GM23248 (cell line): ENCODE results near the gene PRDM16. TPM values are rescaled to one million over a fixed set of nuclear protein-coding genes. Genes with fewer than 3 reads are reported as not detected.

Source experiments
- DNase-seq: peaks from one replicate; pipeline ENCODE4 v3.0.0-alpha.2; 2015
- H2AFZ ChIP-seq: fragments of 200-600 bp; sonication (generic); 2 replicates; pipeline ENCODE4 v1.6.1; 2016; ENCODE audit warnings: antibody characterized with exemption
- H3F3A ChIP-seq: fragments of 200-600 bp; sonication (generic); 2 replicates; pipeline ENCODE4 v1.6.1; 2016; ENCODE audit warnings: mild to moderate bottlenecking, antibody characterized with exemption, mixed run types; ENCODE audit not compliant: insufficient read depth
- H3K27ac ChIP-seq: fragments of 200-600 bp; sonication (generic); 2 replicates; pipeline ENCODE4 v1.5.1; 2016; ENCODE audit warnings: mild to moderate bottlenecking
- H3K27me3 ChIP-seq: fragments of 200-600 bp; sonication (generic); replicated peaks from 2 replicates; pipeline ENCODE4 v1.6.1; 2016; ENCODE audit warnings: mild to moderate bottlenecking; ENCODE audit not compliant: insufficient read depth
- H3K36me3 ChIP-seq: fragments of 200-600 bp; sonication (generic); 2 replicates; pipeline ENCODE4 v1.6.1; 2016; ENCODE audit warnings: low read depth, mild to moderate bottlenecking
- H3K4me1 ChIP-seq: fragments of 200-600 bp; sonication (generic); 2 replicates; pipeline ENCODE4 v1.6.1; 2016; ENCODE audit warnings: mild to moderate bottlenecking; ENCODE audit not compliant: insufficient read depth
- H3K4me2 ChIP-seq: fragments of 200-600 bp; sonication (generic); one replicate; pipeline ENCODE4 v1.6.1; 2016; ENCODE audit warnings: mild to moderate bottlenecking; ENCODE audit not compliant: unreplicated experiment
- H3K4me3 ChIP-seq: fragments of 200-600 bp; sonication (generic); 2 replicates; pipeline ENCODE4 v1.5.1; 2016; ENCODE audit warnings: mild to moderate bottlenecking
- H3K79me2 ChIP-seq: fragments of 200-600 bp; sonication (generic); 2 replicates; pipeline ENCODE4 v1.6.1; 2016; ENCODE audit warnings: mild to moderate bottlenecking; ENCODE audit not compliant: insufficient read depth
- H3K9ac ChIP-seq: fragments of 200-600 bp; sonication (generic); 2 replicates; pipeline ENCODE4 v1.6.1; 2016; ENCODE audit warnings: mild to moderate bottlenecking
- H3K9me2 ChIP-seq: fragments of 200-600 bp; sonication (generic); 2 replicates; pipeline ENCODE4 v1.6.1; 2016; ENCODE audit warnings: mixed run types, mild to moderate bottlenecking, moderate library complexity; ENCODE audit not compliant: insufficient read depth
- H3K9me3 ChIP-seq: fragments of 200-600 bp; sonication (generic); one replicate; pipeline ENCODE4 v1.6.1; 2017; ENCODE audit warnings: low read depth
- H4K20me1 ChIP-seq: fragments of 200-600 bp; sonication (generic); 2 replicates; pipeline ENCODE4 v1.6.0; 2016; ENCODE audit not compliant: insufficient read depth
- EZH2 ChIP-seq: fragments of 200-600 bp; sonication (generic); IDR thresholded peaks from 2 replicates; pipeline ENCODE4 v1.6.1; 2018; ENCODE audit warnings: antibody characterized with exemption, mild to moderate bottlenecking; ENCODE audit not compliant: insufficient read depth, poor library complexity, severe bottlenecking
- EZH2phosphoT487 ChIP-seq: fragments of 200-600 bp; sonication (generic); IDR thresholded peaks from 2 replicates; pipeline ENCODE4 v1.6.1; 2018; ENCODE audit warnings: antibody characterized with exemption, moderate library complexity, mild to moderate bottlenecking, low read depth; ENCODE audit not compliant: insufficient read depth
- WGBS, 2 experiments: methylation state at CpG; one replicate each; pipeline ENCODE4 v1.1.6; 2015 to 2017; ENCODE audit warnings: low lambda C conversion rate in 2 of 2, low coverage in 1 of 2; ENCODE audit errors: missing lambda C conversion rate in 2 of 2; 5-methylcytosine and 5-hydroxymethylcytosine counted together
- in situ Hi-C: fragments of 300-500 bp; cut with MboI; formaldehyde crosslinking; loops from 2 replicates; pipeline ENCODE4 v1.15.0; 2020
- polyA plus RNA-seq: library from polyadenylated mRNA; unstranded; fragments of >200 nt; fragmentation: Nextera tagmentation; extraction: Ambion mirVana; gene quantifications from 2 replicates; pipeline ENCODE4 v1.2.1, GENCODE V29; 2016
- total RNA-seq: library from RNA; depleted of rRNA; stranded (reverse); fragments of >200 nt; shearing (Covaris generic); gene quantifications from 2 replicates; pipeline ENCODE4 v1.2.3, GENCODE V29; 2014

The PRDM16 gene
- total and polyA plus RNA-seq, 2 experiments from 2014 or later, result 0.18 TPM; not detected in 1

DNA sequence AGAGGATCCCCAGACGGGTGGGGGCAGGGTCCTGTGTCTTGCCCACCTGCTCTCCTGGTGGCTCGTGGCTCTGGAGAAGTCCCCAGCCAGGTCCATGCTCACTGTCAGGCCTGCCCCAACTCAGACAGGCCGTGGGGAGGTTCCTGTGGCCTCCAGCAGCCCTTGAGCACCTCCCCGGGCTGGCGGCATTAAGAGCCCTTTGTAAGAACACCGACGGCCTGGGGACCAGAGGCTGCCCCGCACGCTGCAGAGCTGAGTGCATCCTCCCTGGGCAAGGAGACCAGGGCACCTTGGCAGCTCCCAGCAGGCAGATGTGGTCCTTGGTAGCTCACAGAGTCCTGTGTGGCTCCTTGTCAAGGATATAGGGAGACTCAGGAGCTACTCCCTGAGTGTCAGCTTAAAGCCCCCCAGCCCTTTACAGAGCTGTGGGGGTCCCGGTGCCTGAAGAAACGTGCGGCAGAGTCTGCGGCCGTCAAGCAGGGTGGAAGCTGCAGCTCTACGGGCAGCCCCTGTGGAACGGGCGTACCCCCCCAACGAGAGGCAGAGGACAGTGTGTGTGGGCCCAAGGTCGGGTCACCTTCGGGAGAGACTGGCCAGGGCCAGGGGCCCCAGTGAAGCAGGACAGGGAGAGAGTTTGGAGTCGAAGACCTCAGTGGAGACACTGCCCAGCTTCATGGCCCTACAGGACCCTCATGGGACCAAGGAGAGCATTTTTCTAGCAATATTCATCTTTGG lies 118.6 kb downstream of the PRDM16 start:
- WGBS, 2 experiments, result 70 to 72% methylated on average over 21 of the region's 21 CpGs

DNA sequence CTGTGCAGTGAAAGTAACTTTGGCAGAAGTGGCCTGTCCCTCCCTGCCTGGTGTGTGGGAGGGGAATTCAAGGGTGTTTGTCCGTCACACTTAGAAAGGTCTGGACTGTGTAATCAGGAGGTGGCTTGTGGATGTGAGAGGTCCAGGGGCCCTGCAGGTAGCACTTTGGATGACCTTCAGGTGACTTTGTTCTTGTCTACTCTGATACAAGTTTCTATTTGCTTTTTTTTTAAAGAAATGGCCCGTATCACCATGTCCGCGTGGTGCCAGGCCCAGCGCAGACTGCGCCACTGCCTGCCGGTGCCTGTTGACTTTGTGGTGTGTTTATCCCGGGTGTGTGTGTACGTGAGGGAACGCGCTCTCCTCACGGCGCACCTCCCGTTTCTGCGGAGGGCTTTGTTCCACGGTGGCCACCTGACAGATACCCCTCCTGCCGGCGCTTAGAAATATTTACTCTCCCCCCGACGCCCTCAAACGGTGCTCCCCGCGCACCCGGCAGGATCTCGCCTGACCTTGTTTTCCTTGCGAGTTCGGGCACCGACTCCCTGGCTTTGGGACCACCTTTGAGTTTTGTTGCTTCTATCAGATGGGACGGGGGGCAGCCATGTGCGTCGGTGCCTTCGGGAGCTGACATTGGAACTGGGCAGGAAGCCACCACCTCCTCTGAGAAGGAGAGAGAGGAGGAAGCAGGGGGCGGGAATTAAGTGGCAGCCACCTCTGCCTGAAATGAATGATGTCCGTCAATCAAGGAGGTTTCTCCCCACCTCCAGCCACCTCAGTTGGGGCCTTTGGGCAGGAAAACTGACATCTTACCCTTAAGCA lies 119.4 kb downstream of the PRDM16 start:
- TF ChIP-seq EZH2phosphoT487 (no peak), EZH2 (no peak)
- no peak for DNase-seq
- in situ Hi-C loops, result no loop called here

More for the DNA sequence above, 118.6 kb downstream of the PRDM16 start:
- H4K20me1 ChIP-seq, result no peaks in the 10 kb centered on the region
- no peaks in the 10 kb centered on the region for H3K36me3 ChIP-seq
- no peaks in the 10 kb centered on the region for H3K79me2 ChIP-seq
- no peak overlapping the region for H3K27ac ChIP-seq
- no peak overlapping the region for H3K4me2 ChIP-seq
- H3K9me2 ChIP-seq, result no peaks in the 10 kb centered on the region
- no peak overlapping the region for H2AFZ ChIP-seq
- no peaks in the 10 kb centered on the region for H3K27me3 ChIP-seq
- no peaks in the 10 kb centered on the region for H3K9me3 ChIP-seq
- no peaks in the 10 kb centered on the region for H3F3A ChIP-seq
- H3K4me1 ChIP-seq, result no peaks in the 10 kb centered on the region
- no peak for TF ChIP-seq EZH2
- no peak for TF ChIP-seq EZH2phosphoT487
- in situ Hi-C loops, result no loop called here
- no peak for DNase-seq
- no peak overlapping the region for H3K9ac ChIP-seq
- H3K4me3 ChIP-seq, result no peak overlapping the region

DNA sequence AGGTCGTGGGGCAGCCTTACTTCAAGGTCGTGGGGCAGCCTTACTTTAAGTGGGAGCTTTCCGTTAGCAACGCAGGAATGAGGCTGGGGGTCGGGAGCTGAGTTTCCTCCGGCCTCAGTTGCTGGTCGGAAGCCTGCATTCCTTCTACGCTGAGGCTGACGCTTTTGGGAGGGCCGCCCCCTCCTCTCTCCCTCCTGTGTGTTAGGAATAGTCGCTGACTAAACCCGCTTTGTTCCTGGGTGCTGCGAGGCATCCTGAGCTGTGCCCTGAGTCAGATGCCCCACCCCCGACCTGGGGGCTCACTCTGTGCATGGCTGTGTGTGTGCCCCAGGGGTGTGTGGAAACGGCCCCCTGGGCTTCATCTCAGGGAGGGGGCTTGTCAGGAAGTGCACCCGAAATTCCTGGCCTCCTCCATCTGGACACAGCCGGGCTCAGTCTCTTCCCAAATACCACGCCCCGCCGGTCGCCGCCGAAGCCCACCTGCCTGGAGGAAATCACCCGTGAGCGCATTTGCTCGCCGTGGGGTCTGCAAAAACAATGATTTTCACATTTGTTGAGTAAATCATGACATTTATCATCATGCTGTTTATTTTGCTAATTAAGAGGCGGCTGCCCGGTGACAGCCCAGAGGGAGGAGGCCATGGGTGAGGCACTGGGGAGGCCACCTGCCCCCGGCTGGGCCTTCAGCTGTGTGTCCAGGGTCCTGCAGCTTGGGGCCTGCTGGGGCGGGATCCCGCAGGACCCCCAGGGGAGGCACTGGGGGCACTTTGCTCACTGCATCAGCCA lies 121.4 kb downstream of the PRDM16 start:
- no peaks in the 10 kb centered on the region for H3K27me3 ChIP-seq
- DNase-seq, result no peak
- H3K79me2 ChIP-seq, result no peaks in the 10 kb centered on the region
- in situ Hi-C loops, result no loop called here
- H3F3A ChIP-seq, result no peaks in the 10 kb centered on the region
- TF ChIP-seq EZH2phosphoT487 (no peak), EZH2 (no peak)
- H3K9me3 ChIP-seq, result no peaks in the 10 kb centered on the region
- H3K4me2 ChIP-seq, result no peak overlapping the region
- H3K4me1 ChIP-seq, result no peaks in the 10 kb centered on the region
- no peaks in the 10 kb centered on the region for H3K9me2 ChIP-seq
- WGBS, 2 experiments, result 50 to 58% methylated on average over 28 to 32 of the region's 32 CpGs
- no peak overlapping the region for H3K27ac ChIP-seq
- H3K36me3 ChIP-seq, result no peaks in the 10 kb centered on the region
- H3K9ac ChIP-seq, result no peak overlapping the region
- no peaks in the 10 kb centered on the region for H4K20me1 ChIP-seq
- H3K4me3 ChIP-seq, result no peak overlapping the region
- no peak overlapping the region for H2AFZ ChIP-seq

More for the DNA sequence above, 119.4 kb downstream of the PRDM16 start:
- H3K9ac ChIP-seq, result no peak overlapping the region
- H3K4me1 ChIP-seq, result no peaks in the 10 kb centered on the region
- no peak overlapping the region for H3K4me2 ChIP-seq
- no peaks in the 10 kb centered on the region for H3K27me3 ChIP-seq
- H3K9me3 ChIP-seq, result no peaks in the 10 kb centered on the region
- H4K20me1 ChIP-seq, result no peaks in the 10 kb centered on the region
- no peak overlapping the region for H2AFZ ChIP-seq
- no peaks in the 10 kb centered on the region for H3K9me2 ChIP-seq
- no peak overlapping the region for H3K4me3 ChIP-seq
- 73 to 74% methylated on average over 34 of the region's 34 CpGs for WGBS, 2 experiments
- H3K79me2 ChIP-seq, result no peaks in the 10 kb centered on the region
- no peaks in the 10 kb centered on the region for H3F3A ChIP-seq
- no peaks in the 10 kb centered on the region for H3K36me3 ChIP-seq
- H3K27ac ChIP-seq, result no peak overlapping the region

DNA sequence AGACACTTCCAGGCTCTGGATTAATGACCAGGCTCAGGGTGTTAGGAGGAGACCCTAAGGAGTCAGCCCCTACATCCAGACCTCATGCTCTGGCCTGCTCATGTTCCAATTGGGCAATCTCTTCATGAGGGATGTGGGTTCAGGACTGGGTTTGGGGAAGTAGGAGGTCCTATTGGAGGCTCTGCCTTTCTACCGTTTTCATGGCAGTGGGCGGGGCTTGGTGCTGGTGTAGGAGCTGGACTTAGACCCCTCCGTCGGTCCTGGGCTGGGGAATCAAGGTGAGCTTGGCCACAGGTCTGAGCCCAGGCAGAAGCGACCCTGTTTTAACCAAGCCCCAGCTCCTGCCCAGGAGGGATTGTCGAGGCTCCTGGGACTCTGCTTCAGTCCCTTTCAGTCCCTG lies 123.4 kb downstream of the PRDM16 start:
- DNase-seq, result no peak
- no peaks in the 10 kb centered on the region for H3K9me2 ChIP-seq
- H3F3A ChIP-seq, result no peaks in the 10 kb centered on the region
- no peaks in the 10 kb centered on the region for H3K4me1 ChIP-seq
- H3K9me3 ChIP-seq, result no peaks in the 10 kb centered on the region
- no peaks in the 10 kb centered on the region for H3K79me2 ChIP-seq
- no peak overlapping the region for H2AFZ ChIP-seq
- no peak overlapping the region for H3K27ac ChIP-seq
- 53 to 72% methylated on average over 6 of the region's 6 CpGs for WGBS, 2 experiments
- no peak overlapping the region for H3K4me2 ChIP-seq
- no peaks in the 10 kb centered on the region for H3K27me3 ChIP-seq
- TF ChIP-seq EZH2phosphoT487, result no peak
- no peak for TF ChIP-seq EZH2
- no peaks in the 10 kb centered on the region for H4K20me1 ChIP-seq
- no peak overlapping the region for H3K9ac ChIP-seq
- in situ Hi-C loops, result no loop called here
- H3K4me3 ChIP-seq, result no peak overlapping the region
- no peaks in the 10 kb centered on the region for H3K36me3 ChIP-seq
